OCI-LY1 (cell line): Measurements from ENCODE around the gene MAP3K6.

Source experiments
- CTCF ChIP-seq: fragments of 200-600 bp; sonication (generic), shearing (Covaris generic); IDR thresholded peaks from 2 replicates; pipeline ENCODE4 v1.5.1; 2017; ENCODE audit warnings: mild to moderate bottlenecking, antibody characterized with exemption, low read length, moderate library complexity, mixed read lengths
- EZH2 ChIP-seq: fragments of 200-600 bp; sonication (generic), shearing (Covaris generic); IDR thresholded peaks from 2 replicates; pipeline ENCODE4 v1.8.0; 2017; ENCODE audit warnings: borderline replicate concordance, mixed run types, mild to moderate bottlenecking, antibody characterized with exemption, low read length, moderate library complexity, mixed read lengths

DNA sequence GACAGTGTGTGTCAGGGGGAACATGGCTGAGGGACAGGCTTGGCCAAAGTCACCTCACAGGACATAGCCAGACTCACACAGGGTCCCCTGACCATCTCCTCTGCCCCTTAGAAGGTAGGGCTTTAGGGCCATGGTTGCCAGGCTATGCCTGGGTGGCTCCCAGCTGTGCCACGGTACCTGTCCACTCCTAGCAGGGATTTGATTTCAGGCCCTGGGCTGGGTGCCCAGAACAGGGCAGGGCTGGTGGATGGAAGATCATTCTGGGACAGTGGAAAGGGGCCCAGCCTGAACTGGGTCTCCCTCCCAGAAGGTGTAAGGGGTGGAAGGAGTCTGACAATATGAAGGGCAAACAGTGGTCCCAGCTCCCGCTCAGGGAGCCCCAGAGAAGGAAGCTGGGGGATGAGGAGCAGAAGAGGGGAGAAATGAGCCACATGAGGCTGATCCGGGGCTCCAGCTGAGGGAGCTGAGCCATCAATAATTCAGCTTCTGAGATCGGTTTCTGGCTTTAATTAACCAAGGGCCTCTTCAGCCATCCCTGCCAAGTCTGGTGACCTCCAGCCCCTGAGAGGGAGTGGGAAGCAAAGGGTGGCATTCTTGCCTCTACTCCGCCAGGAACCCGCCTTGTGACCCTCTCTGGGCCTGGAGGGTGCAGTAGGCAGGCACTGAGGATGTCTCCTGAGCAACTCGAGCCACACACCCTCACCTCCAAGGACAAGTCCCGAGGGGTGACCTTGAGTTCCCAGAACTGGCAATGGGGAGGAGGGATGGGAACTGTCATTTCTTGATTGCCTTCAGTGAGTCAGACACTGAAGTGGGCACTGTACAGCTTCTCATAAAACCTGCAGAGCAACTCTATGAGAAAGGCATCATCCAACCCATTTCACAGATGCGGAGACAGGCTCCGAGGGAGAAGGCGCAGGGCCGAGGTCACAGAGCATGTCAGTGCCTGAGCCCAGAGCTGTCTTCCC lies 14.3 kb upstream of the MAP3K6 start:
- TF ChIP-seq CTCF (no peak), EZH2 (no peak)
